ES-I3 (cell line): ENCODE results near the gene SNRPD1.
"Not testable (repeated sequence)": the region's sequence is repeated elsewhere in the genome, so short reads cannot be mapped to it uniquely, and the experiment has no call there.

Source experiments
- H3K36me3 ChIP-seq: 2 replicates; pipeline ENCODE4 v1.6.1; 2013; ENCODE audit warnings: mild to moderate bottlenecking, low read length, control low read depth, moderate library complexity; ENCODE audit not compliant: insufficient read depth
- H3K4me1 ChIP-seq: 2 replicates; pipeline ENCODE4 v1.6.1; 2013; ENCODE audit warnings: mild to moderate bottlenecking, control low read depth, low read length; ENCODE audit not compliant: insufficient read depth
- H3K9ac ChIP-seq: 2 replicates; pipeline ENCODE4 v1.6.1; 2013; ENCODE audit warnings: low read depth, mild to moderate bottlenecking, low read length, moderate library complexity
- H3K9me3 ChIP-seq: 2 replicates; pipeline ENCODE4 v1.6.1; 2013; ENCODE audit warnings: mild to moderate bottlenecking, low read length, moderate library complexity; ENCODE audit not compliant: control insufficient read depth, insufficient read depth

The SNRPD1 gene

GRCh38 chr18:21663578-21663977 lies 51.5 kb downstream of the SNRPD1 start:
- no peaks in the 10 kb centered on the region for H3K4me1 ChIP-seq
- no peak overlapping the region for H3K9ac ChIP-seq
- no peaks in the 10 kb centered on the region for H3K9me3 ChIP-seq
- H3K36me3 ChIP-seq: no peaks in the 10 kb centered on the region

GRCh38 chr18:21664069-21664468 lies 52.0 kb downstream of the SNRPD1 start:
- Histone ChIP-seq H3K9me3 (no peaks in the 10 kb centered on the region), H3K4me1 (no peaks in the 10 kb centered on the region), H3K36me3 (no peaks in the 10 kb centered on the region), H3K9ac (no peak overlapping the region)

DNA sequence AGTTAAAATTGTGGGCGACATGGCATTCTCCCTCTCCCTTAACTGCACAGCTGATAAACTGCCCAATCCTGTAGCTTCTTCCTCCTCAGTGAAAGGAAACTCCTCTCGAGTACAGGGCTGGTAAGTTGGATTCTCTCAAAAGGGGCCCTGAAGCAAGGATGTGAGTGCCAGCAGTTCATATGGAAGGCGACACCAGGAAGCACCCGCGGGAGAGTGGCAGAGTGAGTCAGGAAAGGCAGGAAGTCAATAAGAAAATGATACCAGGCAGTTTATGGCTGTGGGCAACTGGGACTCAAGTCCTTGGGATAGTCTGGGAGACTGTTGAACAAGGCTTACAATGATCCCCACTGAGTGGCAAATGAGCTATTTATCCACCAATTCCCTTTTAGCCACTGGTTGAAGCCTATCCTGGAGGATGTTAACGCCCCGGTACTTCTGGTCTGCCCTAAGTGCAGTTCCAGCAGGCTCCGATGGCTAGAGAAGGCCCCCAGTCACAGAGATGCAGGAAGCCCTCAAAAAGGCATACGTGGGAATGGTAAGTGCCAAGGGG lies 57.7 kb downstream of the SNRPD1 start:
- Histone ChIP-seq H3K36me3 (no peaks in the 10 kb centered on the region), H3K9me3 (no peaks in the 10 kb centered on the region), H3K9ac (no peak overlapping the region), H3K4me1 (0 out of 2 replicates have a peak, but pooled peaks cover 4% of the 10 kb centered on the region)

DNA sequence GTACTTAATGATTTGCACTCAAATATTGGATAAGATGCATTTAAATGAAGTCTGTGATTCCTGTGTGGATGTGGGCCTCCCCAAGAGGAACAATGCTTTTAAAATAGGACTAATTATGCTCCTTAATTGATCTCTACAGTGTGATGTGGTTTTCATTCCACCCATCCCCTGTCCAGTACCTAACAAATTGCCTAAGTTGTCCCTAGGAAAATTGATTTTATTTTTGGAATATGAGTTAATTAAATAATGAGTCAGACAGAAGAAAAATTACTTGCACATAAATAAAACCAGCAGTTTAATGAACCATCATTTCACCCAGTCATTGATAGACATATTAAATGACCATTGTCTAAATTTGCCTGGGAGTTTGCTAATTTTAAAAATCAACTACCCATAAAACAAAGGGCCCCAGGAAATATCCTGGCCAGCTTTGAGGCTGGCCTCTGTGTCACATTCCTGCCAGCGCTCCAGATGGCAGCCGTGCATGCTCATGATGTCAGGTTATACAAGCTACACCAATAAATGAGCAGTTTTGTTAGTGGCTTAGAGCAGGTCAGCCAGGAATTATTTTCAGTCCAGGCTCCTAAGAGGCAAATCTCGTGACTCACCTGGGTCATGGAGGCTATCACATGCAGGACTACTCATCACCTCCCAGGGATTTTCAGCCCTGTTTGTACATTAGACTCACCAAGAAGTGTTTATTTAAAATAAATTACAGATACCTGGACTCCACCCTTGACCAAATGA lies 60.6 kb downstream of the SNRPD1 start:
- H3K9me3 ChIP-seq: no peaks in the 10 kb centered on the region
- no peak overlapping the region for H3K9ac ChIP-seq
- no peaks in the 10 kb centered on the region for H3K36me3 ChIP-seq
- H3K4me1 ChIP-seq: peaks cover 11% of the 10 kb centered on the region

GRCh38 chr18:21675354-21675753 lies 63.2 kb downstream of the SNRPD1 start:
- not testable (repeated sequence) for H3K4me1 ChIP-seq, H3K36me3 ChIP-seq, H3K9me3 ChIP-seq, H3K9ac ChIP-seq

DNA sequence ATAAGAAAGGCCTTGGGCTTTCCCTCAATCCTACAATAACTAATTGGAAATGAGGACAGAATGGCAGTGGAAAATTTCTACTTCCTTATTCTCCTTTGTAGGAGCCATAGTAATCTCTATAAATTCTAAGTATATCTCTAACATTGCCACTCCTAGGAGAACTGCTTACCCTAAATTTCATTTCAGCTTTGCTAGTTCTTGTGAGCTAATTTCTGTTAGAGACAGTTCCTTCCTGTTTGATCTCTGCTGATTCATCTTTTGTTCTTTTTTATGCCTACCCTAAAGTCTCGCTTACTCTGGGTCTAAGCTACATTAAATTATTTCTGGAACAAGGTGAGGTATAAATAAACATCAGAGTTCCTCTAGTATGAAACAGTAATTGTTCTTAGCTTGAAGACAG lies 66.7 kb downstream of the SNRPD1 start:
- no peaks in the 10 kb centered on the region for H3K9me3 ChIP-seq
- H3K4me1 ChIP-seq: peaks cover 17% of the 10 kb centered on the region
- H3K36me3 ChIP-seq: no peaks in the 10 kb centered on the region
- H3K9ac ChIP-seq: no peak overlapping the region

DNA sequence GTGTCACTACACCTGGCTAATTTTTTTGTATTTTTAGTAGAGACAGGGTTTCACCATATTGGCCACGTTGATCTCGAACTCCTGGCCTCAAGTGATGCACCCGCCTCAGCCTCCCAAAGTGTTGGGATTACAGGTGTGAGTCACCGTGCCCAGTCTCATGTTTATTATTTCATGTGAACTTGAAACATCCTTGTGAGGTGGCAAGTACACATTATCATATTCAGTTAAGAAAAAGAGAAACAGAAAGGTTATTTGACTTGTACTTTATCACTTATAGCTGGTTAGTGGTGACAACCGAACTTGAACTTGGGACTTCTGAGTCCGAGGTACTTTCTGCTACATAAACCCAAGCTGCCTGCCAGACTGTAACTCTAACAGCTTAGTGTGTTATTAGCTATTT lies 68.0 kb downstream of the SNRPD1 start:
- H3K9ac ChIP-seq: no peak overlapping the region
- no peaks in the 10 kb centered on the region for H3K36me3 ChIP-seq
- no peaks in the 10 kb centered on the region for H3K9me3 ChIP-seq
- H3K4me1 ChIP-seq: peaks cover 17% of the 10 kb centered on the region

DNA sequence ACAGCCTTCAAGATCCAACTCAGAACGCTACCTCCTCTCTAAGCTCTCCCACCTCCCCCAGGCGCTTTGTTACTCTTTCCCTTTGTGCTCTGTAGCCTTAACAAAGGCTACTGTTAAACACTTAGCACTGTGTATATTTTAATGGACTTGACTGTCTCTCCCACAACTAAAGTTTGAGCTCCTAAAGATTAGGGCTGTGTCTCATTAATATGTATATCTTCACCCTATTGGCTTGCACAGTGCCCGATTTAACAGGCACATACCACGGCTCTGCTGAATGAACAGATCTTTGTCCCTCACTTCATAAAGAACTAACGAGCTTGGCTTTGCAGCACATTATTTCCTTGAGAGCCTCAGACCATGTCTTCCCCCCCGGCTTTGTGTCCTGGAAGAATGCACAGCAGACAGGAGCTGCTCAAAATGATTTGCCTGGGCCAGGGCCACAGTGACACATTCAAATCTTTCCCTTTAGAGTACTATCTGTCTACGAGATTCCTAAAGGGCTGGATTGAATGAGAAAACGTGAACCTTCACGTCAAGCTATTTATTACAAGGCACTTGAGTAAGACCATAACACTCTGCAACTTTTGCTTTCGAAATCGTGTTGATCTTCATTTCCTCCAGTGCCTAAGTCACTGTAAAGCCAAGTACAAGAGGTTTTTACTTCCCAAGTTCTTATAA lies 70.4 kb downstream of the SNRPD1 start:
- Histone ChIP-seq H3K9me3 (no peaks in the 10 kb centered on the region), H3K4me1 (peaks cover 10% of the 10 kb centered on the region), H3K9ac (no peak overlapping the region), H3K36me3 (no peaks in the 10 kb centered on the region)
